K562 (cell line): ENCODE measurements around the gene KDM4C. TPM values are rescaled to one million over a fixed set of nuclear protein-coding genes. Genes with fewer than 3 reads are reported as not detected.

ENCODE experiments used
- ATAC-seq: fragments of 200-7000 bp; cut with Tn5 transposase; 3 replicates; pipeline ENCODE4 v1.9.1; 2020; ENCODE audit warnings: moderate library complexity
- BruUV-seq: library from RNA; stranded (reverse); fragments of 400-500 nt; replicated peaks from 2 replicates; lab custom pipeline; 2021; lab: Mats Ljungman, UMichigan
- CTCF ChIA-PET: fragments of 300-600 bp; formaldehyde crosslinking; extraction: SDS; loops from one replicate; lab custom pipeline; 2021; ENCODE audit warnings: low intra/inter-chr PET ratio; lab: Yijun Ruan, JAX
- POLR2A ChIA-PET: fragments of 300-600, 350-650 bp; sonication (Branson Sonifier 250); formaldehyde crosslinking; extraction: SDS; loops from one replicate; lab custom pipeline; 2021; ENCODE audit warnings: antibody characterized with exemption, inconsistent platforms; lab: Yijun Ruan, JAX
- DNase-seq, 4 experiments: peaks; one replicate each; pipeline versions ENCODE4 v3.0.0 to v3.0.0-alpha.2; 2011 to 2018; ENCODE audit warnings: low spot score in 3 of 4, mixed read lengths in 3 of 4; ENCODE audit errors: extremely low read depth in 1 of 4
- FAIRE-seq: peaks from 2 replicates; lab custom pipeline; 2011; peaks lifted over from hg19 to GRCh38; lab: Jason Lieb, UNC
- H2AFZ ChIP-seq: 2 replicates; pipeline ENCODE4 v1.6.0; 2011; ENCODE audit warnings: low read depth, low read length, control low read depth, inconsistent platforms
- H3K27ac ChIP-seq: fragments of 200-600 bp; 3 replicates; pipeline ENCODE4 v1.8.0; 2011; ENCODE audit warnings: low read depth, mild to moderate bottlenecking, control low read depth, inconsistent platforms, low read length, moderate library complexity, mixed read lengths; ENCODE audit errors: extremely low read depth
- H3K27me3 ChIP-seq, 2 experiments: fragments of 300-600 bp in 1 of 2; 2 replicates in 1 of 2; 3 replicates in 1 of 2; pipeline versions ENCODE4 v1.6.0 to v1.8.0; 2011; ENCODE audit warnings: inconsistent platforms in 2 of 2, low read length in 2 of 2, mild to moderate bottlenecking in 1 of 2, mixed read lengths in 1 of 2, moderate library complexity in 1 of 2; ENCODE audit not compliant: control insufficient read depth in 2 of 2, insufficient read depth in 2 of 2
- H3K36me3 ChIP-seq: fragments of 300-600 bp; 3 replicates; pipeline ENCODE4 v1.8.0; 2011; ENCODE audit warnings: mild to moderate bottlenecking, low read length, inconsistent platforms; ENCODE audit not compliant: control insufficient read depth, insufficient read depth
- H3K4me1 ChIP-seq, 2 experiments: fragments of 200-600 bp in 1 of 2; replicated peaks in 1 of 2; 2 replicates in 1 of 2; 3 replicates in 1 of 2; pipeline versions ENCODE4 v1.5.1 to v1.8.0; 2011; ENCODE audit warnings: inconsistent platforms in 2 of 2, low read length in 2 of 2, mild to moderate bottlenecking in 1 of 2, mixed read lengths in 1 of 2, moderate library complexity in 1 of 2; ENCODE audit not compliant: control insufficient read depth in 2 of 2, insufficient read depth in 2 of 2
- H3K4me2 ChIP-seq: 2 replicates; pipeline ENCODE4 v1.6.1; 2011; ENCODE audit warnings: low read length, control low read depth, inconsistent platforms, mixed read lengths; ENCODE audit not compliant: insufficient read depth
- H3K4me3 ChIP-seq: fragments of 200-600 bp; sonication (generic), shearing (Covaris generic); 2 replicates; pipeline ENCODE4 v1.5.1; 2016; ENCODE audit warnings: control low read depth, inconsistent platforms
- H3K79me2 ChIP-seq: fragments of 200-600 bp; 3 replicates; pipeline ENCODE4 v1.8.0; 2011; ENCODE audit warnings: low read length, inconsistent platforms; ENCODE audit not compliant: control insufficient read depth, insufficient read depth
- H3K9ac ChIP-seq, 2 experiments: 2 replicates each; pipeline versions ENCODE4 v1.6.0 to v1.6.1; 2011; ENCODE audit warnings: low read depth in 2 of 2, low read length in 2 of 2, control low read depth in 1 of 2, inconsistent platforms in 1 of 2, mild to moderate bottlenecking in 1 of 2, mixed read lengths in 1 of 2; ENCODE audit not compliant: insufficient read depth in 1 of 2
- H3K9me1 ChIP-seq: one replicate; pipeline ENCODE4 v1.6.0; 2011; ENCODE audit warnings: inconsistent platforms, mild to moderate bottlenecking, low read length, moderate library complexity; ENCODE audit not compliant: control insufficient read depth, insufficient read depth
- H3K9me3 ChIP-seq: replicated peaks from 2 replicates; pipeline ENCODE4 v1.5.1; 2011; ENCODE audit warnings: low read depth, low read length, inconsistent platforms; ENCODE audit not compliant: control insufficient read depth, insufficient read depth
- H4K20me1 ChIP-seq: replicated peaks from 2 replicates; pipeline ENCODE4 v1.6.1; 2011; ENCODE audit warnings: low read length, inconsistent platforms, mixed read lengths; ENCODE audit not compliant: control insufficient read depth, insufficient read depth
- ARNT ChIP-seq, 2 experiments: fragments of 450-650 bp; IDR thresholded peaks; 2 replicates each; pipeline ENCODE4 v1.6.1; 2016; ENCODE audit warnings: mild to moderate bottlenecking in 1 of 2
- CREB3L1 ChIP-seq: fragments of 450-650 bp; IDR thresholded peaks from 2 replicates; pipeline ENCODE4 v1.6.1; 2014; ENCODE audit warnings: low read depth, mild to moderate bottlenecking, moderate library complexity, borderline replicate concordance
- CREBBP ChIP-seq: IDR thresholded peaks from one replicate; pipeline ENCODE4 v1.6.1; 2012; ENCODE audit warnings: low read depth, mild to moderate bottlenecking, control low read depth, inconsistent platforms, low read length
- HES1 ChIP-seq: fragments of 450-650 bp; IDR thresholded peaks from 2 replicates; pipeline ENCODE4 v1.6.1; 2016; ENCODE audit warnings: low read depth, mild to moderate bottlenecking, moderate library complexity
- ILF3 ChIP-seq: fragments of 450-650 bp; IDR thresholded peaks from 2 replicates; pipeline ENCODE4 v1.6.1; 2018; ENCODE audit warnings: antibody characterized with exemption, mild to moderate bottlenecking, moderate library complexity, borderline replicate concordance
- KDM4B ChIP-seq, 2 experiments: fragments of 450-650 bp in 1 of 2; sonication (generic) in 1 of 2; IDR thresholded peaks; 2 replicates each; pipeline ENCODE4 v1.6.1; 2016 to 2017; ENCODE audit warnings: borderline replicate concordance in 2 of 2, antibody characterized with exemption in 1 of 2, low read depth in 1 of 2, mild to moderate bottlenecking in 1 of 2
- MTA1 ChIP-seq: fragments of 450-650 bp; IDR thresholded peaks from 2 replicates; pipeline ENCODE4 v1.6.1; 2017; ENCODE audit warnings: borderline replicate concordance
- STAT5A ChIP-seq: IDR thresholded peaks from 2 replicates; pipeline ENCODE4 v1.6.1; 2012; ENCODE audit warnings: low read length, inconsistent platforms, borderline replicate concordance
- ZC3H4 ChIP-seq: sonication (generic); formaldehyde crosslinking; IDR thresholded peaks from 2 replicates; pipeline ENCODE4 v1.9.0; 2021; ENCODE audit warnings: missing genetic modification reagents, borderline replicate concordance
- WGBS: fragments of 100-300 bp; shearing (Covaris generic); methylation state at CpG from one replicate; pipeline ENCODE4 v1.1.6; 2016; ENCODE audit warnings: low coverage, mixed read lengths; ENCODE audit not compliant: insufficient coverage; ENCODE audit errors: missing lambda C conversion rate; 5-methylcytosine and 5-hydroxymethylcytosine counted together
- in situ Hi-C: fragments of 300-500 bp; cut with MboI; formaldehyde crosslinking; loops from 4 replicates; pipeline ENCODE4 v1.15.0; 2018; ENCODE audit warnings: inconsistent platforms, mixed read lengths
- intact Hi-C: fragments of 100-400 bp; cut with micrococcal nuclease; formaldehyde crosslinking; loops from 2 replicates; pipeline ENCODE4 v1.14.2; 2022
- polyA plus RNA-seq, 8 experiments: library from polyadenylated mRNA; depleted of rRNA in 4 of 8; stranded (reverse) in 5 of 8; unstranded in 3 of 8; fragments of >200 nt; fragmentation: Nextera tagmentation in 2 of 8; fragmentation: Illumina TruSeq in 1 of 8; extraction: Ambion mirVana in 2 of 8; extraction: Trizol in 1 of 8; gene quantifications; 2 replicates each; pipeline versions ENCODE4 v1.2.1 to v1.2.3, GENCODE V29; 2011 to 2014; ENCODE audit warnings: inconsistent platforms in 1 of 8, missing spikeins in 1 of 8
- total RNA-seq, 7 experiments: library from RNA; depleted of rRNA in 6 of 7; stranded (reverse); fragments of >200 nt in 6 of 7; fragmentation: Illumina TruSeq in 2 of 7; extraction: Trizol in 2 of 7; gene quantifications; 2 replicates each; pipeline versions ENCODE4 v1.2.1 to v1.2.3, GENCODE V29; 2011 to 2021; ENCODE audit warnings: low replicate concordance in 1 of 7
- TF ChIP-seq, protein P1 (sequence below): IDR thresholded peaks from 2 replicates; pipeline ENCODE4 v1.6.1; 2011; ENCODE audit not compliant: insufficient read length; ENCODE audit errors: extremely low read depth

The KDM4C gene
- total and polyA plus RNA-seq, 9 of the 15 experiments (the other 6 are each of a cell fraction or from before 2014, with no cell fraction given) = 5.4 to 17.0 (median 12.6) TPM

GRCh38 chr9:6938447-6938846 is 180.7 kb downstream of the KDM4C start:
- no peak for FAIRE-seq
- Histone ChIP-seq H3K9ac (no peak overlapping the region), H3K4me3 (no peak overlapping the region), H3K9me3 (no peaks in the 10 kb centered on the region; the same call in 1 of the 2 replicates), H3K79me2 (no peaks in the 10 kb centered on the region), H3K27me3 (no peaks in the 10 kb centered on the region), H4K20me1 (no peaks in the 10 kb centered on the region), H3K4me1 (no peaks in the 10 kb centered on the region), H3K36me3 (no peaks in the 10 kb centered on the region), H3K4me2 (no peak overlapping the region), H3K9me1 (no peaks in the 10 kb centered on the region), H2AFZ (no peak overlapping the region), H3K27ac (no peak overlapping the region)
- DNase-seq = no peak
- ChIA-PET CTCF (no interaction called here), POLR2A (no interaction called here)
- in situ Hi-C loops = no loop called here
- ATAC-seq = no peak
- no peak for TF ChIP-seq HES1
- intact Hi-C loops = no loop called here
- WGBS = 72% methylated on average over 3 of the region's 3 CpGs
- no TSS peak for BruUV-seq

- H3K4me1 ChIP-seq = no peaks in the 10 kb centered on the region
- no peak overlapping the region for H3K27ac ChIP-seq
- in situ Hi-C loops (no loop called here), intact Hi-C loops (no loop called here)
- CTCF ChIA-PET = no interaction called here
- no peaks in the 10 kb centered on the region for H3K27me3 ChIP-seq
- H3K36me3 ChIP-seq = no peaks in the 10 kb centered on the region
- H3K9ac ChIP-seq = no peak overlapping the region
- WGBS = 83% methylated on average over 1 of the region's 2 CpGs
- H3K4me2 ChIP-seq = no peak overlapping the region
- DNase-seq (no peak), FAIRE-seq (no peak), ATAC-seq (no peak)
- TF ChIP-seq STAT5A (no peak), KDM4B (IDR thresholded peaks at IDR 0.05; ENCODE audit: borderline replicate concordance in 2 of 2, low read depth in 1 of 2) (no peak), CREBBP (no peak), ILF3 (no peak), ARNT (IDR thresholded peaks at IDR 0.05) (no peak), ZC3H4 (CRISPR knock-in tag) (no peak), CREB3L1 (no peak), MTA1 (no peak)
- TF ChIP-seq, protein P1, sequence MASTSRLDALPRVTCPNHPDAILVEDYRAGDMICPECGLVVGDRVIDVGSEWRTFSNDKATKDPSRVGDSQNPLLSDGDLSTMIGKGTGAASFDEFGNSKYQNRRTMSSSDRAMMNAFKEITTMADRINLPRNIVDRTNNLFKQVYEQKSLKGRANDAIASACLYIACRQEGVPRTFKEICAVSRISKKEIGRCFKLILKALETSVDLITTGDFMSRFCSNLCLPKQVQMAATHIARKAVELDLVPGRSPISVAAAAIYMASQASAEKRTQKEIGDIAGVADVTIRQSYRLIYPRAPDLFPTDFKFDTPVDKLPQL = no peak
- H3K9me1 ChIP-seq = no peaks in the 10 kb centered on the region
- H2AFZ ChIP-seq = no peak overlapping the region
- no peaks in the 10 kb centered on the region for H3K79me2 ChIP-seq
- no peak overlapping the region for H3K4me3 ChIP-seq
- POLR2A ChIA-PET = no interaction called here
- H3K9me3 ChIP-seq = no peaks in the 10 kb centered on the region; the same call in 1 of the 2 replicates
- no peaks in the 10 kb centered on the region for H4K20me1 ChIP-seq
- BruUV-seq = no TSS peak
These were observed 181.1 kb downstream of the KDM4C start for GRCh38 chr9:6938873-6939272.
